Ishikawa (cell line): ENCODE data around the gene FOXN4.

ENCODE experiments used
- CEBPB ChIP-seq: IDR thresholded peaks from 2 replicates; pipeline ENCODE4 v1.6.1; 2012
- CREB1 ChIP-seq: IDR thresholded peaks from 2 replicates; pipeline ENCODE4 v1.6.1; 2012; ENCODE audit warnings: low read depth
- EGR1 ChIP-seq: IDR thresholded peaks from 2 replicates; pipeline ENCODE4 v1.6.1; 2012
- EP300 ChIP-seq: IDR thresholded peaks from 2 replicates; pipeline ENCODE4 v1.6.1; 2012; ENCODE audit warnings: borderline replicate concordance
- MAX ChIP-seq: IDR thresholded peaks from 2 replicates; pipeline ENCODE4 v1.6.1; 2012
- NFIC ChIP-seq: IDR thresholded peaks from 2 replicates; pipeline ENCODE4 v1.6.1; 2012
- RAD21 ChIP-seq: IDR thresholded peaks from 2 replicates; pipeline ENCODE4 v1.6.1; 2012; ENCODE audit warnings: low read depth
- REST ChIP-seq: IDR thresholded peaks from 2 replicates; pipeline ENCODE4 v1.6.1; 2012; ENCODE audit warnings: low read depth, mild to moderate bottlenecking
- TAF1 ChIP-seq: IDR thresholded peaks from 2 replicates; pipeline ENCODE4 v1.6.1; 2012; ENCODE audit warnings: low read depth, mild to moderate bottlenecking
- TCF12 ChIP-seq: IDR thresholded peaks from 2 replicates; pipeline ENCODE4 v1.6.1; 2012; ENCODE audit warnings: low read depth
- TEAD4 ChIP-seq: IDR thresholded peaks from 2 replicates; pipeline ENCODE4 v1.6.1; 2012
- USF1 ChIP-seq: IDR thresholded peaks from 2 replicates; pipeline ENCODE4 v1.6.1; 2012
- YY1 ChIP-seq: IDR thresholded peaks from 2 replicates; pipeline ENCODE4 v1.6.1; 2012; ENCODE audit warnings: low read depth
- ZBTB7A ChIP-seq: IDR thresholded peaks from 2 replicates; pipeline ENCODE4 v1.6.1; 2012; ENCODE audit warnings: low read depth

GRCh38 chr12:109246221-109246620 lies 62.9 kb downstream of the FOXN4 start:
- TF ChIP-seq NFIC: no peak
- TF ChIP-seq CEBPB: no peak
- no peak for TF ChIP-seq REST
- no peak for TF ChIP-seq ZBTB7A
- no peak for TF ChIP-seq EP300
- no peak for TF ChIP-seq EGR1
- TF ChIP-seq MAX: no peak
- no peak for TF ChIP-seq TAF1
- TF ChIP-seq USF1: no peak
- TF ChIP-seq TCF12: no peak
- TF ChIP-seq CREB1: no peak
- no peak for TF ChIP-seq YY1
- no peak for TF ChIP-seq RAD21
- no peak for TF ChIP-seq TEAD4
